ENCODE results near the gene MOB2. TPM values are rescaled to one million over a fixed set of nuclear protein-coding genes. Genes with fewer than 3 reads are reported as not detected.
A peak's percentile ranks its signal among the peaks of the same experiment; 100 is the strongest.

MOB2 gene
- total and polyA plus RNA-seq, 11 donors: 27.4 to 61.1 (median 44.7) TPM

GRCh38 chr11:1480555-1481482, 5.8 kb downstream of the MOB2 start:
- Histone ChIP-seq H3K36me3 (peaks cover 0 to 48% (median 43%) of the 10 kb centered on the region in 9 donors), H3K27me3 (no peaks in the 10 kb centered on the region), H3K27ac (peak overlapping the region in 3 of 12 donors; percentile 19 to 92 (median 26)), H3K9me3 (no peaks in the 10 kb centered on the region), H3K4me3 (no peak overlapping the region), H3K4me1 (peaks cover 11 to 65% (median 40%) of the 10 kb centered on the region in 12 donors)
- WGBS, 4 donors: 82 to 90% (median 88%) methylated on average over 29 to 36 of the region's 36 CpGs
- no peak for TF ChIP-seq POLR2A (IDR thresholded peaks at IDR 0.05)
- TF ChIP-seq, protein P1, sequence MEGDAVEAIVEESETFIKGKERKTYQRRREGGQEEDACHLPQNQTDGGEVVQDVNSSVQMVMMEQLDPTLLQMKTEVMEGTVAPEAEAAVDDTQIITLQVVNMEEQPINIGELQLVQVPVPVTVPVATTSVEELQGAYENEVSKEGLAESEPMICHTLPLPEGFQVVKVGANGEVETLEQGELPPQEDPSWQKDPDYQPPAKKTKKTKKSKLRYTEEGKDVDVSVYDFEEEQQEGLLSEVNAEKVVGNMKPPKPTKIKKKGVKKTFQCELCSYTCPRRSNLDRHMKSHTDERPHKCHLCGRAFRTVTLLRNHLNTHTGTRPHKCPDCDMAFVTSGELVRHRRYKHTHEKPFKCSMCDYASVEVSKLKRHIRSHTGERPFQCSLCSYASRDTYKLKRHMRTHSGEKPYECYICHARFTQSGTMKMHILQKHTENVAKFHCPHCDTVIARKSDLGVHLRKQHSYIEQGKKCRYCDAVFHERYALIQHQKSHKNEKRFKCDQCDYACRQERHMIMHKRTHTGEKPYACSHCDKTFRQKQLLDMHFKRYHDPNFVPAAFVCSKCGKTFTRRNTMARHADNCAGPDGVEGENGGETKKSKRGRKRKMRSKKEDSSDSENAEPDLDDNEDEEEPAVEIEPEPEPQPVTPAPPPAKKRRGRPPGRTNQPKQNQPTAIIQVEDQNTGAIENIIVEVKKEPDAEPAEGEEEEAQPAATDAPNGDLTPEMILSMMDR (IDR thresholded peaks at IDR 0.05): no peak
- intact Hi-C loops (cut with DNase I): no loop called here
- ATAC-seq: no peak
- DNase-seq: peak in 3 of 5 donors; percentile 16 to 58 (median 23)

- DNase-seq: peak in 1 of 5 donors; percentile 12
- Histone ChIP-seq H3K36me3 (peaks cover 0 to 55% (median 50%) of the 10 kb centered on the region in 9 donors), H3K27ac (peak overlapping the region in 1 of 12 donors; percentile 92), H3K9me3 (no peaks in the 10 kb centered on the region), H3K27me3 (no peaks in the 10 kb centered on the region), H3K4me3 (no peak overlapping the region), H3K4me1 (peaks cover 11 to 58% (median 35%) of the 10 kb centered on the region in 12 donors)
- ATAC-seq: no peak
- WGBS, 4 donors: 84 to 86% (median 85%) methylated on average over 13 of the region's 13 CpGs
- intact Hi-C loops (cut with DNase I): no loop called here
- TF ChIP-seq, protein P1 (IDR thresholded peaks at IDR 0.05): no peak
- TF ChIP-seq POLR2A (IDR thresholded peaks at IDR 0.05): no peak
Measured at GRCh38 chr11:1480191-1480554, 6.4 kb downstream of the MOB2 start.

GRCh38 chr11:1479678-1480118, 6.9 kb downstream of the MOB2 start:
- WGBS, 4 donors: 94 to 97% (median 94%) methylated on average over 6 to 12 of the region's 12 CpGs
- peak overlapping the region in 1 of 12 donors; percentile 92 for H3K27ac ChIP-seq
- no peak for ATAC-seq
- peaks cover 0 to 60% (median 55%) of the 10 kb centered on the region in 9 donors for H3K36me3 ChIP-seq
- no peak overlapping the region for H3K4me3 ChIP-seq
- H3K27me3 ChIP-seq: no peaks in the 10 kb centered on the region
- H3K4me1 ChIP-seq: peaks cover 11 to 54% (median 32%) of the 10 kb centered on the region in 12 donors
- peak in 2 of 5 donors; percentile 15 for DNase-seq
- intact Hi-C loops (cut with DNase I): loop anchor here in 1 of 10 donors (5.0 kb wide), 1 partner anchor 33 kb away; no protein-coding TSS in a partner anchor
- TF ChIP-seq POLR2A (IDR thresholded peaks at IDR 0.05): no peak
- TF ChIP-seq, protein P1 (IDR thresholded peaks at IDR 0.05): no peak
- no peaks in the 10 kb centered on the region for H3K9me3 ChIP-seq
